ENCODE data around the gene FAM107A. TPM values are rescaled to one million over a fixed set of nuclear protein-coding genes. Genes with fewer than 3 reads are reported as not detected.

FAM107A gene
- total and polyA plus RNA-seq, 2 of the 13 experiments (the other 11 are each of a cell fraction or from before 2014, with no cell fraction given) = not detected

DNA sequence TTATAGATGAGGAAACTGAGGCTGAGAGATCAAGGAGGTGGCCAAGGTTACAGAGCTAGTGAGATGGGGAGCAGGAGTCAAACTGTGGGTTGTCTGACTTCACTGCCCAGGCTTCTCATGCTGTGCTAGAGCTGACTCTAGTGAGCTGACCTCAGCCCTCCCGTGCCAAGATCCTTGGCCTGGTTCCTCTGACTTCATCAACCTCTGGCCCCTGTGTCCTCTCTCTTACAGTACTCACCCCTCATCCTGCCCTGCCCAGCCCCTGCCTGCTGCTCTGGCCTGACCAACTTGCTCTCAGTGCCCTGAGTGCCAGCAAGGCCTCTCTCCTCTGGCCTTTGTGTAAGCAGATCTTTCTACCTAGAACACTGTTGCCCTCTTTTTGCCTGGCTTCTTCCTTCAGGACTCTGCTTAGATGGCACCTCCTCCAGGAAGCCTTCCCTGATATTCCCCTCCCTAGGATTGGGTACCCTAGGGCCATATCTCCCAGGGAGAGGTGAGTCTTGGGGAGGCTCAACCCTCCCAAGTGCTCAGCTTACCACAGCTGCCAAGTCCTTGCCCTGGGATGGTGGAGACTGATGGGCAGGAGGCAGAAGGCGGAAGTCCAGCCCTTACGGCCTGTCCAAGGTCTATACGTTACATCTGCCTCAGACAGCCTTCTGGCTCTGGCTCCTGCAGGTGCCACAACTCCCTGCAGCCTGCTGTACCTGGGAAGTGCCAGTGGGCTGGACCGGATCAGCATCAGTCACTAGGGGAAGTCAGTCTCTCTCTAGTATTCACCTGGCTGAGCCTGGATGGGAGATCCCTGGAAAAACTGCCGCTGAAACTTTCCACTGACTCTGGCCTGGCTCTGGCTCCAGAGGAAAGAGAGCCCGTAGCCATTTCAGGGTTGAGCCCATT lies 36.3 kb upstream of the FAM107A start:
- H3K27ac ChIP-seq (ENCODE audit: extremely low read length, insufficient read depth, low read length) = no peak overlapping the region
- DNase-seq (ENCODE audit: low spot score) (no peak), ATAC-seq (no peak), FAIRE-seq (no peak)
- ChIA-PET CTCF (ENCODE audit: low intra/inter-chr PET ratio, low total read pairs) (no interaction called here), POLR2A (no interaction called here)
- intact Hi-C loops (cut with micrococcal nuclease; ENCODE audit: unreplicated experiment) (no loop called here), in situ Hi-C loops (cut with HindIII; ENCODE audit: extremely low pct_ligation_motif_present, low pct_unique_long_range_greater_than_20kb) (no loop called here)
- H4K20me1 ChIP-seq (ENCODE audit: insufficient read depth, low read length) = no peaks in the 10 kb centered on the region
- TF ChIP-seq ATF3 (CRISPR knock-in tag; IDR thresholded peaks at IDR 0.05) (no peak), MZF1 (CRISPR knock-in tag; IDR thresholded peaks at IDR 0.05; ENCODE audit: borderline replicate concordance) (no peak), MYC (CRISPR knock-in tag; IDR thresholded peaks at IDR 0.05; ENCODE audit: borderline replicate concordance) (no peak), ZIK1 (CRISPR knock-in tag; IDR thresholded peaks at IDR 0.05; ENCODE audit: borderline replicate concordance, low read depth) (no peak), POLR2A (IDR thresholded peaks at IDR 0.05; ENCODE audit: insufficient read depth in 1 of 2, low read depth in 2 of 2, low read length in 2 of 2) (no peak), KDM5B (CRISPR knock-in tag; IDR thresholded peaks at IDR 0.05; ENCODE audit: borderline replicate concordance) (no peak), CSRNP1 (CRISPR knock-in tag; IDR thresholded peaks at IDR 0.05) (no peak), ZNF143 (CRISPR knock-in tag; IDR thresholded peaks at IDR 0.05) (no peak), EED (CRISPR knock-in tag; IDR thresholded peaks at IDR 0.05) (no peak)
- TF ChIP-seq, protein P1, sequence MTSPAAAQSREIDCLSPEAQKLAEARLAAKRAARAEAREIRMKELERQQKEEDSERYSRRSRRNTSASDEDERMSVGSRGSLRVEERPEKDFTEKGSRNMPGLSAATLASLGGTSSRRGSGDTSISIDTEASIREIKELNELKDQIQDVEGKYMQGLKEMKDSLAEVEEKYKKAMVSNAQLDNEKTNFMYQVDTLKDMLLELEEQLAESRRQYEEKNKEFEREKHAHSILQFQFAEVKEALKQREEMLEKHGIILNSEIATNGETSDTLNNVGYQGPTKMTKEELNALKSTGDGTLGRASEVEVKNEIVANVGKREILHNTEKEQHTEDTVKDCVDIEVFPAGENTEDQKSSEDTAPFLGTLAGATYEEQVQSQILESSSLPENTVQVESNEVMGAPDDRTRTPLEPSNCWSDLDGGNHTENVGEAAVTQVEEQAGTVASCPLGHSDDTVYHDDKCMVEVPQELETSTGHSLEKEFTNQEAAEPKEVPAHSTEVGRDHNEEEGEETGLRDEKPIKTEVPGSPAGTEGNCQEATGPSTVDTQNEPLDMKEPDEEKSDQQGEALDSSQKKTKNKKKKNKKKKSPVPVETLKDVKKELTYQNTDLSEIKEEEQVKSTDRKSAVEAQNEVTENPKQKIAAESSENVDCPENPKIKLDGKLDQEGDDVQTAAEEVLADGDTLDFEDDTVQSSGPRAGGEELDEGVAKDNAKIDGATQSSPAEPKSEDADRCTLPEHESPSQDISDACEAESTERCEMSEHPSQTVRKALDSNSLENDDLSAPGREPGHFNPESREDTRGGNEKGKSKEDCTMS (CRISPR knock-in tag; conservative IDR thresholded peaks at IDR 0.05) = no peak
- TF ChIP-seq, protein P2, sequence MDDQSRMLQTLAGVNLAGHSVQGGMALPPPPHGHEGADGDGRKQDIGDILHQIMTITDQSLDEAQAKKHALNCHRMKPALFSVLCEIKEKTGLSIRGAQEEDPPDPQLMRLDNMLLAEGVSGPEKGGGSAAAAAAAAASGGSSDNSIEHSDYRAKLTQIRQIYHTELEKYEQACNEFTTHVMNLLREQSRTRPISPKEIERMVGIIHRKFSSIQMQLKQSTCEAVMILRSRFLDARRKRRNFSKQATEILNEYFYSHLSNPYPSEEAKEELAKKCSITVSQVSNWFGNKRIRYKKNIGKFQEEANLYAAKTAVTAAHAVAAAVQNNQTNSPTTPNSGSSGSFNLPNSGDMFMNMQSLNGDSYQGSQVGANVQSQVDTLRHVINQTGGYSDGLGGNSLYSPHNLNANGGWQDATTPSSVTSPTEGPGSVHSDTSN (CRISPR knock-in tag; IDR thresholded peaks at IDR 0.05; ENCODE audit: borderline replicate concordance) = no peak
- TF ChIP-seq, protein P3, sequence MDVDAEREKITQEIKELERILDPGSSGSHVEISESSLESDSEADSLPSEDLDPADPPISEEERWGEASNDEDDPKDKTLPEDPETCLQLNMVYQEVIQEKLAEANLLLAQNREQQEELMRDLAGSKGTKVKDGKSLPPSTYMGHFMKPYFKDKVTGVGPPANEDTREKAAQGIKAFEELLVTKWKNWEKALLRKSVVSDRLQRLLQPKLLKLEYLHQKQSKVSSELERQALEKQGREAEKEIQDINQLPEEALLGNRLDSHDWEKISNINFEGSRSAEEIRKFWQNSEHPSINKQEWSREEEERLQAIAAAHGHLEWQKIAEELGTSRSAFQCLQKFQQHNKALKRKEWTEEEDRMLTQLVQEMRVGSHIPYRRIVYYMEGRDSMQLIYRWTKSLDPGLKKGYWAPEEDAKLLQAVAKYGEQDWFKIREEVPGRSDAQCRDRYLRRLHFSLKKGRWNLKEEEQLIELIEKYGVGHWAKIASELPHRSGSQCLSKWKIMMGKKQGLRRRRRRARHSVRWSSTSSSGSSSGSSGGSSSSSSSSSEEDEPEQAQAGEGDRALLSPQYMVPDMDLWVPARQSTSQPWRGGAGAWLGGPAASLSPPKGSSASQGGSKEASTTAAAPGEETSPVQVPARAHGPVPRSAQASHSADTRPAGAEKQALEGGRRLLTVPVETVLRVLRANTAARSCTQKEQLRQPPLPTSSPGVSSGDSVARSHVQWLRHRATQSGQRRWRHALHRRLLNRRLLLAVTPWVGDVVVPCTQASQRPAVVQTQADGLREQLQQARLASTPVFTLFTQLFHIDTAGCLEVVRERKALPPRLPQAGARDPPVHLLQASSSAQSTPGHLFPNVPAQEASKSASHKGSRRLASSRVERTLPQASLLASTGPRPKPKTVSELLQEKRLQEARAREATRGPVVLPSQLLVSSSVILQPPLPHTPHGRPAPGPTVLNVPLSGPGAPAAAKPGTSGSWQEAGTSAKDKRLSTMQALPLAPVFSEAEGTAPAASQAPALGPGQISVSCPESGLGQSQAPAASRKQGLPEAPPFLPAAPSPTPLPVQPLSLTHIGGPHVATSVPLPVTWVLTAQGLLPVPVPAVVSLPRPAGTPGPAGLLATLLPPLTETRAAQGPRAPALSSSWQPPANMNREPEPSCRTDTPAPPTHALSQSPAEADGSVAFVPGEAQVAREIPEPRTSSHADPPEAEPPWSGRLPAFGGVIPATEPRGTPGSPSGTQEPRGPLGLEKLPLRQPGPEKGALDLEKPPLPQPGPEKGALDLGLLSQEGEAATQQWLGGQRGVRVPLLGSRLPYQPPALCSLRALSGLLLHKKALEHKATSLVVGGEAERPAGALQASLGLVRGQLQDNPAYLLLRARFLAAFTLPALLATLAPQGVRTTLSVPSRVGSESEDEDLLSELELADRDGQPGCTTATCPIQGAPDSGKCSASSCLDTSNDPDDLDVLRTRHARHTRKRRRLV (CRISPR knock-in tag; IDR thresholded peaks at IDR 0.05) = no peak
- no peak overlapping the region for H3K4me3 ChIP-seq (replicated peaks in 1 of 3; ENCODE audit: insufficient read depth in 1 of 3, low read depth in 2 of 3, low read length in 3 of 3)
- no peaks in the 10 kb centered on the region for H3K4me1 ChIP-seq (ENCODE audit: insufficient read depth, low read length)
- BruUV-seq (replicated peaks) = no TSS peak
- no peaks in the 10 kb centered on the region for H3K9me3 ChIP-seq (ENCODE audit: low read length)
- H3K9ac ChIP-seq (ENCODE audit: insufficient read depth, low read depth, low read length) = no peak overlapping the region
- peaks cover 0 to 5% of the 10 kb centered on the region in 2 experiments; a peak in 2 of 5 replicates for H3K27me3 ChIP-seq (ENCODE audit: control insufficient read depth in 1 of 2, insufficient read depth in 2 of 2, low read length in 2 of 2)
- 40% methylated on average over 6 of the region's 7 CpGs for WGBS (ENCODE audit: low lambda C conversion rate)
- H2AFZ ChIP-seq (ENCODE audit: low read length) = no peak overlapping the region
- H3K4me2 ChIP-seq (ENCODE audit: low read depth, low read length) = no peak overlapping the region
- H3K36me3 ChIP-seq (replicated peaks in 1 of 2; ENCODE audit: control insufficient read depth in 1 of 2, insufficient read depth in 2 of 2, low read length in 2 of 2) = no peaks in the 10 kb centered on the region
- no peaks in the 10 kb centered on the region for H3K79me2 ChIP-seq (ENCODE audit: insufficient read depth, low read length)

Measured in HepG2 (cell line).